HepG2 (cell line): ENCODE results near the gene DDI2. TPM values are rescaled to one million over a fixed set of nuclear protein-coding genes. Genes with fewer than 3 reads are reported as not detected.

Experiments
- JARID2 ChIP-seq: sonication (generic); formaldehyde crosslinking; IDR thresholded peaks from 2 replicates; pipeline ENCODE4 v1.8.1; 2023; ENCODE audit warnings: missing genetic modification reagents, inconsistent platforms; ENCODE audit not compliant: insufficient replicate concordance
- REST ChIP-seq, 2 experiments: IDR thresholded peaks; 2 replicates each; pipeline ENCODE4 v1.6.1; 2011 to 2012; ENCODE audit warnings: low read length in 2 of 2, borderline replicate concordance in 1 of 2, low read depth in 1 of 2, mild to moderate bottlenecking in 1 of 2, moderate library complexity in 1 of 2
- SMAD9 ChIP-seq: sonication (generic); formaldehyde crosslinking; IDR thresholded peaks from 2 replicates; pipeline ENCODE4 v1.5.1; 2020; ENCODE audit warnings: mild to moderate bottlenecking, missing genetic modification reagents
- YEATS4 ChIP-seq: sonication (generic); formaldehyde crosslinking; IDR thresholded peaks from 2 replicates; pipeline ENCODE4 v1.4.0; 2020; ENCODE audit warnings: missing genetic modification reagents, borderline replicate concordance
- ZNF20 ChIP-seq: sonication (generic); formaldehyde crosslinking; IDR thresholded peaks from 2 replicates; pipeline ENCODE4 v1.4.0; 2020; ENCODE audit warnings: mild to moderate bottlenecking, moderate library complexity, missing genetic modification reagents
- ZNF562 ChIP-seq: sonication (generic); formaldehyde crosslinking; IDR thresholded peaks from 2 replicates; pipeline ENCODE4 v1.8.0; 2022; ENCODE audit warnings: missing genetic modification reagents, borderline replicate concordance
- ZNF607 ChIP-seq: sonication (generic); formaldehyde crosslinking; IDR thresholded peaks from 2 replicates; pipeline ENCODE4 v1.5.1; 2020; ENCODE audit warnings: missing genetic modification reagents, mild to moderate bottlenecking, borderline replicate concordance
- ZNF652 ChIP-seq: IDR thresholded peaks from 2 replicates; pipeline ENCODE4 v1.6.1; 2016; ENCODE audit warnings: low read depth, borderline replicate concordance
- ZNF782 ChIP-seq: sonication (generic); formaldehyde crosslinking; IDR thresholded peaks from 2 replicates; pipeline ENCODE4 v1.4.0; 2020; ENCODE audit warnings: missing genetic modification reagents, mild to moderate bottlenecking, borderline replicate concordance
- polyA plus RNA-seq, 8 experiments: library from polyadenylated mRNA; depleted of rRNA in 3 of 8; stranded (reverse) in 7 of 8; unstranded in 1 of 8; fragments of >200 nt; fragmentation: Illumina TruSeq in 4 of 8; extraction: Trizol in 4 of 8; gene quantifications; 2 replicates each; pipeline versions ENCODE4 v1.2.1 to v1.2.3, GENCODE V29; 2011 to 2016; ENCODE audit warnings: low read depth in 4 of 8, missing spikeins in 1 of 8, mixed read lengths in 1 of 8; ENCODE audit not compliant: insufficient read depth in 1 of 8
- total RNA-seq, 5 experiments: library from RNA; depleted of rRNA; stranded (reverse); fragments of >200 nt; fragmentation: Illumina TruSeq; extraction: Trizol; gene quantifications; 2 replicates each; pipeline ENCODE4 v1.2.3, GENCODE V29; 2016; ENCODE audit warnings: low read depth in 1 of 5
- TF ChIP-seq, protein P1 (sequence below), 2 experiments: fragments of 450-650 bp in 1 of 2; sonication (generic) in 1 of 2; formaldehyde crosslinking; IDR thresholded peaks; 2 replicates each; pipeline versions ENCODE4 v1.5.0 to v1.8.0; 2020 to 2022; ENCODE audit warnings: mild to moderate bottlenecking in 1 of 2, missing genetic modification reagents in 1 of 2
- TF ChIP-seq, protein P2 (sequence below): sonication (generic); formaldehyde crosslinking; IDR thresholded peaks from one replicate; pipeline ENCODE4 v1.5.1; 2020; ENCODE audit warnings: mild to moderate bottlenecking, missing genetic modification reagents; ENCODE audit errors: not compliant biosample characterization
- TF ChIP-seq, protein P3 (sequence below): sonication (generic); formaldehyde crosslinking; IDR thresholded peaks from 2 replicates; pipeline ENCODE4 v1.4.0; 2020; ENCODE audit warnings: missing genetic modification reagents

The DDI2 gene
- total and polyA plus RNA-seq, 2 of the 13 experiments (the other 11 are each of a cell fraction or from before 2014, with no cell fraction given): 8.5 to 25.7 TPM

DNA sequence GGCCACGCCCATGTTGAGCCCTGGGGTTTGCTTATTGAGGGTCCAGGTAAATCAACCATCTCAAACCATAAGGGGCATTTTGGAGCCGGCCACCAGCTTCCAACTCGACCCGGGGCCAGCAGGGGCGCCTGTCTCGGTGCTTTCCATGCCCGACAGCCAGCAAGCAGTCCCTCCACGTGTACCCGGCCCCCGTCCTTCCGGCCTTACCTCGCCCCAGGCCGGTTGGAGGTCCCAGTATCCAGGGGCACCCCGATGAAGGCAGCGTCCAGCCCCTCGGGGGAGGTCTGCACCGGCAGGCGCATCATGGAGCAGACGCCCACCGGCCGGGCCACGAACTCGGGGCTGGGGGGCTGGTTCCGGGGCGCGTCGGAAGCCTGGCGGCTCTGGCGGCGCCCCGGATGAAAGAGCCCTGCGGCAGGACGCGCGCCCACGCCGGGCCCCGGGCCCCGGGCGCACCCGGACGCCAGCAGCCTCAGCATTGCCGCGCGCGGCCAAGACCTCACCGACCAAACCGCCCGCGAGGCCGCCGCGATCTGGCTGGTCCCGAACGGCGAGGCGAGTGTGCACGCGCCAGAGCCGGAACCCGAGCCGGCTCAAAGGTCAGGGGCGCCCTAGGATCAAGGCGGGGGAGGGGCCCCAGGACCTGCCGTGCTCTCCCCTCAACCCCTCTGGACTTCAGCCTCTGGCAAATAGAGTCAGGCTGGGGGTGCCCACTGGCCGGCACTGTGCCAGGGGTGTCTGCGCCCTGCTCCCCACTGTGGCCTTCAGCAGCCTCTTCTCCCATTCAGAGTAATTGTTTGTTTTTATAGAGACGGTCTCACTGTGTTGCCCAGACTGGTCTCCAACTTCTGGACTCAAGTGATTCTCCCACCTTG is 32.5 kb upstream of the DDI2 start, which contains the start of gene AGMAT (continued):
- TF ChIP-seq JARID2 (no peak), SMAD9 (no peak), ZNF782 (CRISPR knock-in tag) (0 out of 2 replicates have a peak, but pooled peaks have one; percentile 52), ZNF20 (CRISPR knock-in tag) (no peak), ZNF562 (CRISPR knock-in tag) (no peak), ZNF607 (no peak; the same call in 1 of the 2 replicates), REST (IDR thresholded peaks at IDR 0.05; ENCODE audit: borderline replicate concordance in 1 of 2, low read depth in 1 of 2, low read length in 2 of 2) (peak in 1 of 2 experiments; percentile 46; a peak in 1 of 4 replicates), ZNF652 (CRISPR knock-in tag) (no peak), YEATS4 (CRISPR knock-in tag) (peak; percentile 97)
- TF ChIP-seq, protein P1, sequence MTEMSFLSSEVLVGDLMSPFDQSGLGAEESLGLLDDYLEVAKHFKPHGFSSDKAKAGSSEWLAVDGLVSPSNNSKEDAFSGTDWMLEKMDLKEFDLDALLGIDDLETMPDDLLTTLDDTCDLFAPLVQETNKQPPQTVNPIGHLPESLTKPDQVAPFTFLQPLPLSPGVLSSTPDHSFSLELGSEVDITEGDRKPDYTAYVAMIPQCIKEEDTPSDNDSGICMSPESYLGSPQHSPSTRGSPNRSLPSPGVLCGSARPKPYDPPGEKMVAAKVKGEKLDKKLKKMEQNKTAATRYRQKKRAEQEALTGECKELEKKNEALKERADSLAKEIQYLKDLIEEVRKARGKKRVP (CRISPR knock-in tag; IDR thresholded peaks at IDR 0.05): no peak
- TF ChIP-seq, protein P2, sequence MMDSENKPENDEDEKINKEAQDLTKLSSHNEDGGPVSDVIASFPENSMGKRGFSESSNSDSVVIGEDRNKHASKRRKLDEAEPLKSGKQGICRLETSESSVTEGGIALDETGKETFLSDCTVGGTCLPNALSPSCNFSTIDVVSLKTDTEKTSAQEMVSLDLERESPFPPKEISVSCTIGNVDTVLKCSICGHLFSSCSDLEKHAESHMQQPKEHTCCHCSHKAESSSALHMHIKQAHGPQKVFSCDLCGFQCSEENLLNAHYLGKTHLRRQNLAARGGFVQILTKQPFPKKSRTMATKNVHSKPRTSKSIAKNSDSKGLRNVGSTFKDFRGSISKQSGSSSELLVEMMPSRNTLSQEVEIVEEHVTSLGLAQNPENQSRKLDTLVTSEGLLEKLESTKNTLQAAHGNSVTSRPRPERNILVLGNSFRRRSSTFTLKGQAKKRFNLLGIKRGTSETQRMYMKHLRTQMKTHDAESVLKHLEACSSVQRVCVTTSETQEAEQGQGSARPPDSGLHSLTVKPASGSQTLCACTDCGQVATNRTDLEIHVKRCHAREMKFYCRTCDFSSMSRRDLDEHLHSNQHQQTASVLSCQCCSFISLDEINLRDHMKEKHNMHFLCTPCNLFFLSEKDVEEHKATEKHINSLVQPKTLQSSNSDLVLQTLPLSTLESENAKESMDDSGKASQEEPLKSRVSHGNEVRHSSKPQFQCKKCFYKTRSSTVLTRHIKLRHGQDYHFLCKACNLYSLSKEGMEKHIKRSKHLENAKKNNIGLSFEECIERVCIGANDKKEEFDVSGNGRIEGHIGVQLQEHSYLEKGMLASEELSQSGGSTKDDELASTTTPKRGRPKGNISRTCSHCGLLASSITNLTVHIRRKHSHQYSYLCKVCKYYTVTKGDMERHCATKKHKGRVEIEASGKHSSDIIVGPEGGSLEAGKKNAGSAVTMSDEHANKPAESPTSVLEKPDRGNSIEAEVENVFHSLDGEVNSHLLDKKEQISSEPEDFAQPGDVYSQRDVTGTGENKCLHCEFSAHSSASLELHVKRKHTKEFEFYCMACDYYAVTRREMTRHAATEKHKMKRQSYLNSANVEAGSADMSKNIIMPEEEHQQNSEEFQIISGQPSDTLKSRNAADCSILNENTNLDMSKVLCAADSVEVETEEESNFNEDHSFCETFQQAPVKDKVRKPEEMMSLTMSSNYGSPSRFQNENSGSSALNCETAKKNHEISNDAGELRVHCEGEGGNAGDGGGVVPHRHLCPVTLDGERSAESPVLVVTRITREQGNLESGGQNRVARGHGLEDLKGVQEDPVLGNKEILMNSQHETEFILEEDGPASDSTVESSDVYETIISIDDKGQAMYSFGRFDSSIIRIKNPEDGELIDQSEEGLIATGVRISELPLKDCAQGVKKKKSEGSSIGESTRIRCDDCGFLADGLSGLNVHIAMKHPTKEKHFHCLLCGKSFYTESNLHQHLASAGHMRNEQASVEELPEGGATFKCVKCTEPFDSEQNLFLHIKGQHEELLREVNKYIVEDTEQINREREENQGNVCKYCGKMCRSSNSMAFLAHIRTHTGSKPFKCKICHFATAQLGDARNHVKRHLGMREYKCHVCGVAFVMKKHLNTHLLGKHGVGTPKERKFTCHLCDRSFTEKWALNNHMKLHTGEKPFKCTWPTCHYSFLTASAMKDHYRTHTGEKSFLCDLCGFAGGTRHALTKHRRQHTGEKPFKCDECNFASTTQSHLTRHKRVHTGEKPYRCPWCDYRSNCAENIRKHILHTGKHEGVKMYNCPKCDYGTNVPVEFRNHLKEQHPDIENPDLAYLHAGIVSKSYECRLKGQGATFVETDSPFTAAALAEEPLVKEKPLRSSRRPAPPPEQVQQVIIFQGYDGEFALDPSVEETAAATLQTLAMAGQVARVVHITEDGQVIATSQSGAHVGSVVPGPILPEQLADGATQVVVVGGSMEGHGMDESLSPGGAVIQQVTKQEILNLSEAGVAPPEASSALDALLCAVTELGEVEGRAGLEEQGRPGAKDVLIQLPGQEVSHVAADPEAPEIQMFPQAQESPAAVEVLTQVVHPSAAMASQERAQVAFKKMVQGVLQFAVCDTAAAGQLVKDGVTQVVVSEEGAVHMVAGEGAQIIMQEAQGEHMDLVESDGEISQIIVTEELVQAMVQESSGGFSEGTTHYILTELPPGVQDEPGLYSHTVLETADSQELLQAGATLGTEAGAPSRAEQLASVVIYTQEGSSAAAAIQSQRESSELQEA (CRISPR knock-in tag): no peak
- TF ChIP-seq, protein P3, sequence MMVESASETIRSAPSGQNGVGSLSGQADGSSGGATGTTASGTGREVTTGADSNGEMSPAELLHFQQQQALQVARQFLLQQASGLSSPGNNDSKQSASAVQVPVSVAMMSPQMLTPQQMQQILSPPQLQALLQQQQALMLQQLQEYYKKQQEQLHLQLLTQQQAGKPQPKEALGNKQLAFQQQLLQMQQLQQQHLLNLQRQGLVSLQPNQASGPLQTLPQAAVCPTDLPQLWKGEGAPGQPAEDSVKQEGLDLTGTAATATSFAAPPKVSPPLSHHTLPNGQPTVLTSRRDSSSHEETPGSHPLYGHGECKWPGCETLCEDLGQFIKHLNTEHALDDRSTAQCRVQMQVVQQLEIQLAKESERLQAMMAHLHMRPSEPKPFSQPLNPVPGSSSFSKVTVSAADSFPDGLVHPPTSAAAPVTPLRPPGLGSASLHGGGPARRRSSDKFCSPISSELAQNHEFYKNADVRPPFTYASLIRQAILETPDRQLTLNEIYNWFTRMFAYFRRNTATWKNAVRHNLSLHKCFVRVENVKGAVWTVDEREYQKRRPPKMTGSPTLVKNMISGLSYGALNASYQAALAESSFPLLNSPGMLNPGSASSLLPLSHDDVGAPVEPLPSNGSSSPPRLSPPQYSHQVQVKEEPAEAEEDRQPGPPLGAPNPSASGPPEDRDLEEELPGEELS (CRISPR knock-in tag): peak; percentile 77; the same call in 1 of the 2 replicates
